SK-N-SH (cell line): Measurements from ENCODE around the gene AP2A2. TPM values are rescaled to one million over a fixed set of nuclear protein-coding genes. Genes with fewer than 3 reads are reported as not detected.

ENCODE experiments used
- CTCF ChIA-PET: fragments of 300-600, 350-600 bp; formaldehyde crosslinking; extraction: SDS; loops from one replicate; lab custom pipeline; 2021; lab: Yijun Ruan, JAX
- POLR2A ChIA-PET: fragments of 350-600 bp; sonication (Branson Sonifier 250); formaldehyde crosslinking; extraction: SDS; loops from one replicate; lab custom pipeline; 2020; ENCODE audit warnings: antibody characterized with exemption, inconsistent platforms; lab: Yijun Ruan, JAX
- DNase-seq: peaks from one replicate; pipeline ENCODE4 v3.0.0; 2012
- H2AFZ ChIP-seq: fragments of 200-600 bp; sonication (generic); 2 replicates; pipeline ENCODE4 v1.8.1; 2016; ENCODE audit warnings: antibody characterized with exemption, mild to moderate bottlenecking, low read depth
- H3F3A ChIP-seq: fragments of 200-600 bp; sonication (generic); replicated peaks from 2 replicates; pipeline ENCODE3; 2016; ENCODE audit warnings: antibody characterized with exemption, mild to moderate bottlenecking; ENCODE audit not compliant: insufficient read depth
- H3K27ac ChIP-seq, 2 experiments: fragments of 200-500 bp in 1 of 2; fragments of 200-600 bp in 1 of 2; sonication (Bioruptor generic) in 1 of 2; sonication (generic), shearing (Covaris generic) in 1 of 2; 2 replicates each; pipeline versions ENCODE4 v1.5.1 to v1.6.1; 2014 to 2016; ENCODE audit warnings: low read depth in 2 of 2, inconsistent platforms in 1 of 2, low read length in 1 of 2, mild to moderate bottlenecking in 1 of 2, mixed read lengths in 1 of 2
- H3K27me3 ChIP-seq: fragments of 200-600 bp; sonication (generic), shearing (Covaris generic); 2 replicates; pipeline ENCODE4 v1.6.1; 2016; ENCODE audit warnings: mixed run types; ENCODE audit not compliant: insufficient read depth
- H3K36me3 ChIP-seq, 2 experiments: fragments of 200-500 bp in 1 of 2; fragments of 200-600 bp in 1 of 2; sonication (Bioruptor generic) in 1 of 2; sonication (generic) in 1 of 2; replicated peaks in 1 of 2; 2 replicates each; pipeline versions ENCODE3 to v1.5.1; 2014 to 2016; ENCODE audit warnings: low read length in 1 of 2, mild to moderate bottlenecking in 1 of 2; ENCODE audit not compliant: insufficient read depth in 2 of 2, control insufficient read depth in 1 of 2
- H3K4me1 ChIP-seq, 2 experiments: fragments of 200-500 bp in 1 of 2; fragments of 200-600 bp in 1 of 2; sonication (Bioruptor generic) in 1 of 2; sonication (generic), shearing (Covaris generic) in 1 of 2; 2 replicates each; pipeline versions ENCODE4 v1.5.1 to v1.6.1; 2014 to 2016; ENCODE audit warnings: low read depth in 1 of 2, low read length in 1 of 2, mixed run types in 1 of 2; ENCODE audit not compliant: insufficient read depth in 2 of 2, control insufficient read depth in 1 of 2
- H3K4me2 ChIP-seq: fragments of 200-600 bp; sonication (generic), shearing (Covaris generic); 2 replicates; pipeline ENCODE4 v1.6.1; 2017; ENCODE audit warnings: mixed run types
- H3K4me3 ChIP-seq, 2 experiments: fragments of 200-500 bp in 1 of 2; fragments of 200-600 bp in 1 of 2; sonication (Bioruptor generic) in 1 of 2; sonication (generic), shearing (Covaris generic) in 1 of 2; 2 replicates each; pipeline versions ENCODE4 v1.5.1 to v1.8.1; 2014 to 2016; ENCODE audit warnings: low read depth in 2 of 2, inconsistent platforms in 1 of 2, low read length in 1 of 2, mild to moderate bottlenecking in 1 of 2, mixed read lengths in 1 of 2, moderate library complexity in 1 of 2
- H3K79me2 ChIP-seq: fragments of 200-600 bp; sonication (generic); 2 replicates; pipeline ENCODE4 v1.8.1; 2017; ENCODE audit warnings: mild to moderate bottlenecking; ENCODE audit not compliant: insufficient read depth
- H3K9ac ChIP-seq: fragments of 200-600 bp; sonication (generic); 2 replicates; pipeline ENCODE4 v1.6.1; 2017; ENCODE audit warnings: mixed run types
- H3K9me2 ChIP-seq: fragments of 200-600 bp; sonication (generic); 2 replicates; pipeline ENCODE4 v1.6.1; 2017; ENCODE audit warnings: mixed run types
- H3K9me3 ChIP-seq: fragments of 200-600 bp; sonication (generic); 2 replicates; pipeline ENCODE4 v1.6.1; 2017; ENCODE audit warnings: mixed run types, mild to moderate bottlenecking, moderate library complexity
- H4K20me1 ChIP-seq: fragments of 200-600 bp; sonication (generic); 2 replicates; pipeline ENCODE4 v1.6.1; 2017; ENCODE audit warnings: mild to moderate bottlenecking, mixed run types; ENCODE audit not compliant: insufficient read depth
- CHD2 ChIP-seq: fragments of 150-350 bp; IDR thresholded peaks from 2 replicates; pipeline ENCODE4 v1.6.1; 2018; ENCODE audit warnings: low read length; ENCODE audit not compliant: partially characterized antibody
- ELF1 ChIP-seq: IDR thresholded peaks from 2 replicates; pipeline ENCODE4 v1.4.0; 2012
- EZH2phosphoT487 ChIP-seq: fragments of 200-600 bp; sonication (generic); IDR thresholded peaks from 2 replicates; pipeline ENCODE4 v1.6.1; 2017; ENCODE audit warnings: low read depth, mixed run types, mild to moderate bottlenecking, antibody characterized with exemption, moderate library complexity, borderline replicate concordance
- FOSL2 ChIP-seq: IDR thresholded peaks from 2 replicates; pipeline ENCODE4 v1.4.0; 2012; ENCODE audit warnings: low read depth, mild to moderate bottlenecking, moderate library complexity, borderline replicate concordance
- JUND ChIP-seq: IDR thresholded peaks from 2 replicates; pipeline ENCODE4 v1.4.0; 2012
- NRF1 ChIP-seq: IDR thresholded peaks from 2 replicates; pipeline ENCODE4 v1.6.1; 2012; ENCODE audit warnings: low read depth, mild to moderate bottlenecking, low read length
- RFX5 ChIP-seq: IDR thresholded peaks from 2 replicates; pipeline ENCODE4 v1.6.1; 2012; ENCODE audit warnings: mild to moderate bottlenecking, improper control_type of control experiment, low read length
- RXRA ChIP-seq: IDR thresholded peaks from 2 replicates; pipeline ENCODE4 v1.4.0; 2012; ENCODE audit warnings: low read depth, mild to moderate bottlenecking, borderline replicate concordance
- SMC3 ChIP-seq: IDR thresholded peaks from 2 replicates; pipeline ENCODE4 v1.6.1; 2012; ENCODE audit warnings: low read depth, low read length, improper control_type of control experiment
- TCF12 ChIP-seq: IDR thresholded peaks from 2 replicates; pipeline ENCODE4 v1.4.0; 2012
- WGBS: methylation state at CpG from one replicate; pipeline ENCODE4 v1.1.6; 2017; ENCODE audit warnings: low lambda C conversion rate; 5-methylcytosine and 5-hydroxymethylcytosine counted together
- polyA plus RNA-seq, 3 experiments: library from polyadenylated mRNA; depleted of rRNA; stranded (reverse); fragments of >200 nt; gene quantifications; 2 replicates each; pipeline ENCODE4 v1.2.3, GENCODE V29; 2012
- TF ChIP-seq, protein P1 (sequence below): IDR thresholded peaks from 2 replicates; pipeline ENCODE4 v1.4.0; 2012; ENCODE audit warnings: low read depth, borderline replicate concordance
- TF ChIP-seq, protein P2 (sequence below): IDR thresholded peaks from 2 replicates; pipeline ENCODE4 v1.4.0; 2012; ENCODE audit warnings: low read depth, borderline replicate concordance
- TF ChIP-seq, protein P3 (sequence below): IDR thresholded peaks from 2 replicates; pipeline ENCODE4; 2012
- TF ChIP-seq, protein P4 (sequence below): IDR thresholded peaks from 2 replicates; pipeline ENCODE4 v1.4.0; 2012; ENCODE audit warnings: low read depth
- TF ChIP-seq, protein P5 (sequence below): fragments of 150-350 bp; IDR thresholded peaks from 2 replicates; pipeline ENCODE4 v1.6.1; 2017; ENCODE audit warnings: antibody characterized with exemption, low read length, low read depth, borderline replicate concordance
- TF ChIP-seq, protein P6 (sequence below): fragments of 200-600 bp; sonication (generic); IDR thresholded peaks from 2 replicates; pipeline ENCODE4 v1.6.1; 2017; ENCODE audit warnings: antibody characterized with exemption, mild to moderate bottlenecking, moderate library complexity

Gene AP2A2
- polyA plus RNA-seq, 1 of the 3 experiments (the other 2 are of a cell fraction): 42.7 TPM

DNA sequence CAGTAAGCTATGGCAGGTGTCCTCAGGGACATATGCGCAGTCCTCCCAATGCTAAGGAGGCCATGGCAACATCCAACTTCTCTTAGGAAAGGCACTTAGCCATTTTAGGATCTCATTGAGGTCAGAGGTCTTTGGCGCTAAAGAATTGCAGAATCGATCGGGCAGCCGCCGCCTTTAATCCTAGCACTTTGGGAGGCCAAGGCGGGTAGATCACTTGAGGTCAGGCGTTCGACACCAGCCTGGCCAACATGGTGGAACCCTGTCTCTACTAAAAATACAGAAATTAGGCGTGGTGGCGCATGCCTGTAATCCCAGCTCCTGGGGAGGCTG, 13.8 kb upstream of the AP2A2 start:
- no peak overlapping the region for H3K27ac ChIP-seq
- POLR2A ChIA-PET: interaction anchor here (0.6 kb wide), 1 partner anchor 15 kb away, joined by 3 read pairs; no protein-coding TSS in a partner anchor
- no peak overlapping the region for H3K4me3 ChIP-seq
- peaks cover 29% of the 10 kb centered on the region for H3K79me2 ChIP-seq
- TF ChIP-seq TCF12 (no peak), FOSL2 (no peak), EZH2phosphoT487 (no peak), SMC3 (no peak), ELF1 (no peak), CHD2 (no peak), NRF1 (no peak), JUND (no peak), RXRA (no peak), RFX5 (no peak)
- TF ChIP-seq, protein P1, sequence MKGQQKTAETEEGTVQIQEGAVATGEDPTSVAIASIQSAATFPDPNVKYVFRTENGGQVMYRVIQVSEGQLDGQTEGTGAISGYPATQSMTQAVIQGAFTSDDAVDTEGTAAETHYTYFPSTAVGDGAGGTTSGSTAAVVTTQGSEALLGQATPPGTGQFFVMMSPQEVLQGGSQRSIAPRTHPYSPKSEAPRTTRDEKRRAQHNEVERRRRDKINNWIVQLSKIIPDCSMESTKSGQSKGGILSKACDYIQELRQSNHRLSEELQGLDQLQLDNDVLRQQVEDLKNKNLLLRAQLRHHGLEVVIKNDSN: no peak
- TF ChIP-seq, protein P2, sequence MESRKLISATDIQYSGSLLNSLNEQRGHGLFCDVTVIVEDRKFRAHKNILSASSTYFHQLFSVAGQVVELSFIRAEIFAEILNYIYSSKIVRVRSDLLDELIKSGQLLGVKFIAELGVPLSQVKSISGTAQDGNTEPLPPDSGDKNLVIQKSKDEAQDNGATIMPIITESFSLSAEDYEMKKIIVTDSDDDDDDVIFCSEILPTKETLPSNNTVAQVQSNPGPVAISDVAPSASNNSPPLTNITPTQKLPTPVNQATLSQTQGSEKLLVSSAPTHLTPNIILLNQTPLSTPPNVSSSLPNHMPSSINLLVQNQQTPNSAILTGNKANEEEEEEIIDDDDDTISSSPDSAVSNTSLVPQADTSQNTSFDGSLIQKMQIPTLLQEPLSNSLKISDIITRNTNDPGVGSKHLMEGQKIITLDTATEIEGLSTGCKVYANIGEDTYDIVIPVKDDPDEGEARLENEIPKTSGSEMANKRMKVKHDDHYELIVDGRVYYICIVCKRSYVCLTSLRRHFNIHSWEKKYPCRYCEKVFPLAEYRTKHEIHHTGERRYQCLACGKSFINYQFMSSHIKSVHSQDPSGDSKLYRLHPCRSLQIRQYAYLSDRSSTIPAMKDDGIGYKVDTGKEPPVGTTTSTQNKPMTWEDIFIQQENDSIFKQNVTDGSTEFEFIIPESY: no peak
- TF ChIP-seq, protein P3, sequence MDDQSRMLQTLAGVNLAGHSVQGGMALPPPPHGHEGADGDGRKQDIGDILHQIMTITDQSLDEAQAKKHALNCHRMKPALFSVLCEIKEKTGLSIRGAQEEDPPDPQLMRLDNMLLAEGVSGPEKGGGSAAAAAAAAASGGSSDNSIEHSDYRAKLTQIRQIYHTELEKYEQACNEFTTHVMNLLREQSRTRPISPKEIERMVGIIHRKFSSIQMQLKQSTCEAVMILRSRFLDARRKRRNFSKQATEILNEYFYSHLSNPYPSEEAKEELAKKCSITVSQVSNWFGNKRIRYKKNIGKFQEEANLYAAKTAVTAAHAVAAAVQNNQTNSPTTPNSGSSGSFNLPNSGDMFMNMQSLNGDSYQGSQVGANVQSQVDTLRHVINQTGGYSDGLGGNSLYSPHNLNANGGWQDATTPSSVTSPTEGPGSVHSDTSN: no peak
- TF ChIP-seq, protein P4, sequence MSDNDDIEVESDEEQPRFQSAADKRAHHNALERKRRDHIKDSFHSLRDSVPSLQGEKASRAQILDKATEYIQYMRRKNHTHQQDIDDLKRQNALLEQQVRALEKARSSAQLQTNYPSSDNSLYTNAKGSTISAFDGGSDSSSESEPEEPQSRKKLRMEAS: no peak
- TF ChIP-seq, protein P5, sequence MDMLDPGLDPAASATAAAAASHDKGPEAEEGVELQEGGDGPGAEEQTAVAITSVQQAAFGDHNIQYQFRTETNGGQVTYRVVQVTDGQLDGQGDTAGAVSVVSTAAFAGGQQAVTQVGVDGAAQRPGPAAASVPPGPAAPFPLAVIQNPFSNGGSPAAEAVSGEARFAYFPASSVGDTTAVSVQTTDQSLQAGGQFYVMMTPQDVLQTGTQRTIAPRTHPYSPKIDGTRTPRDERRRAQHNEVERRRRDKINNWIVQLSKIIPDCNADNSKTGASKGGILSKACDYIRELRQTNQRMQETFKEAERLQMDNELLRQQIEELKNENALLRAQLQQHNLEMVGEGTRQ: no peak
- TF ChIP-seq, protein P6, sequence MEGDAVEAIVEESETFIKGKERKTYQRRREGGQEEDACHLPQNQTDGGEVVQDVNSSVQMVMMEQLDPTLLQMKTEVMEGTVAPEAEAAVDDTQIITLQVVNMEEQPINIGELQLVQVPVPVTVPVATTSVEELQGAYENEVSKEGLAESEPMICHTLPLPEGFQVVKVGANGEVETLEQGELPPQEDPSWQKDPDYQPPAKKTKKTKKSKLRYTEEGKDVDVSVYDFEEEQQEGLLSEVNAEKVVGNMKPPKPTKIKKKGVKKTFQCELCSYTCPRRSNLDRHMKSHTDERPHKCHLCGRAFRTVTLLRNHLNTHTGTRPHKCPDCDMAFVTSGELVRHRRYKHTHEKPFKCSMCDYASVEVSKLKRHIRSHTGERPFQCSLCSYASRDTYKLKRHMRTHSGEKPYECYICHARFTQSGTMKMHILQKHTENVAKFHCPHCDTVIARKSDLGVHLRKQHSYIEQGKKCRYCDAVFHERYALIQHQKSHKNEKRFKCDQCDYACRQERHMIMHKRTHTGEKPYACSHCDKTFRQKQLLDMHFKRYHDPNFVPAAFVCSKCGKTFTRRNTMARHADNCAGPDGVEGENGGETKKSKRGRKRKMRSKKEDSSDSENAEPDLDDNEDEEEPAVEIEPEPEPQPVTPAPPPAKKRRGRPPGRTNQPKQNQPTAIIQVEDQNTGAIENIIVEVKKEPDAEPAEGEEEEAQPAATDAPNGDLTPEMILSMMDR: no peak
- TF ChIP-seq, all 33 proteins: peak for 0
- Histone ChIP-seq H4K20me1 (0 out of 2 replicates have a peak, but pooled peaks cover 3% of the 10 kb centered on the region), H3K4me1 (peaks cover 0 to 14% of the 10 kb centered on the region in 2 experiments; a peak in 1 of 4 replicates), H3F3A (no peaks in the 10 kb centered on the region), H3K9ac (no peak overlapping the region), H2AFZ (no peak overlapping the region), H3K36me3 (no peaks in the 10 kb centered on the region), H3K9me2 (no peaks in the 10 kb centered on the region), H3K27me3 (no peaks in the 10 kb centered on the region), H3K4me2 (peak overlapping the region; percentile 88; the same call in 1 of the 2 replicates), H3K9me3 (no peaks in the 10 kb centered on the region)
- DNase-seq: no peak
- over 99% methylated on average over 11 of the region's 11 CpGs for WGBS
- CTCF ChIA-PET: interaction anchor here (1.1 to 2.0 kb wide), 4 partner anchors 13 to 140 kb away, joined by 3 to 5 read pairs (median 4); partner anchors contain the start of gene AP2A2
